Left renal pelvis (tissue), 4 donors: Measurements from ENCODE around the gene DNAJC5. TPM values are rescaled to one million over a fixed set of nuclear protein-coding genes. Genes with fewer than 3 reads are reported as not detected.

ENCODE experiments used
- DNase-seq, 4 donors: peaks; one replicate each; pipeline ENCODE4 v3.0.0-alpha.2; 2013; ENCODE audit warnings: low read depth in 4 of 4, low spot score in 3 of 4
- polyA plus RNA-seq, 4 donors: library from polyadenylated mRNA; unstranded; fragments of 120-200 nt; gene quantifications; one replicate each; pipeline ENCODE4 v1.2.1, GENCODE V29; 2013; ENCODE audit not compliant: insufficient read length in 4 of 4

Gene DNAJC5
- polyA plus RNA-seq, 4 donors, result 23.1 to 32.3 (median 29.0) TPM

DNA sequence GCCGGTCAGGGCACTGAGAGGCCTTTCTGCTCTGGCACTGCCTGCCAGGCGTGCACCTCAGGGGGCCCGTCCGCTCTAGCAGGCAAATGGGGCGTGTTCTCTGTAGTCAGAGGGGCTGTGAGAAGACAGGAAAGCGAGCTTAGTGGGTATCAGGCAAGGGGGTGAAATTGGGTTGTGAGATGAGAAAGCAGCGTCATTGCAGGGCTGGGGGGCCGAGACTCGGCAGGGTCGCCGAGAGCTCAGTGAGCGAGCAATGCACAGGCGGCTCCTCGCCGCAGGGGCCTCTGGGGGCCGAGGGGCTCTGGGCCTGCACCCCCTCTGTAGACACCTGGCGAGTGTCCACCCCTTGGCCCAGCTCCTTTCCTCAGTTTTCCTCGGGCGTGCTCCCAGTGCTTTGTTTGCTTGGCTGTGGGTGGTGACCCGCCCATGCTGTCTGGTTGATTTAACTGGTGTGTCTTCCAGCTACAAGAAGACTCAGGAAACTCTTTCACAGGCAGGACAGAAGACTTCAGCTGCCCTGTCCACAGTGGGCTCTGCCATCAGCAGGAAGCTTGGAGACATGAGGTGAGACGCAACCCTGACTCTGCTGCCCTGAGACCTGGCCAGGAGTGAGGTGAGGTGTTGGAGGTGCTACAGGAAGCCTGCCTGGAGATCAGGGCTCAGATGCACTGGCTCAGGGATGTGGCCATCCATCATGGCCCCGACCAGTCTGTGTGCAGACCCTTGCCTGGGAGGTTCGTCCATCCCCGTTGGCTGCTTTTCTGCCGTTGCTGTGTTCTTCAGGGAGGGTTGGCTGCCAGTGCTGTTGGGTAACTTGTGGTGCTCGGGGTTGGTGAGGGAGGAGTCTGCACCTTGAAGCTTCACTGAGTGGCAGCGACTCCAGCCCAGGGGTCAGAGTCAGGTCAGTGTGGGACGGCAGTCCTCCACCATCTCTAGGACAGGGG, 12.4 kb upstream of the DNAJC5 start:
- no peak for DNase-seq

- DNase-seq, result no peak
Observed at GRCh38 chr20:63883201-63883593, 11.7 kb upstream of the DNAJC5 start.

- DNase-seq, result no peak
Observed at GRCh38 chr20:63884506-63885263, 10.2 kb upstream of the DNAJC5 start.

GRCh38 chr20:63885264-63886053, 9.5 kb upstream of the DNAJC5 start:
- DNase-seq, result no peak

- no peak for DNase-seq
Observed at GRCh38 chr20:63886054-63886419, 8.9 kb upstream of the DNAJC5 start.

DNA sequence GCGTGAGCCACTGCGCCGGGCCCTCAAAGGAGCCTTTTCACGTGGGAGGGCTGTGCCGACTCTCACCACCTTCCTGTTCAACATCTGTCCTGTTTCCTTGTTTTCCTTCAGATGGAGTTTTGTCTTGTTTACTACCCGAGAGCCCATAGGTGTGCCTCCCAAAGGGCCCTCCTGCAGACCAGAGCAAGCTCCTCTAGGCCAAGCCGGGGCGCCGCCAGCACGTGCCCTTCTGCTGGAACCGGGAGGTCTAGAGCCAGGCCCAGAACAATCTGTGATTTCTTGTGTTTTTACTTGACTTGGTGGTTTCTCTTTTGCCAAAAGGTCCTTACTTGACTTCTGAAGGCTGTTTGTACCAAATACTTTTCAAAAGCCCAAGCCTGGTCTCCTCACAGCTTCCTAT, 8.0 kb upstream of the DNAJC5 start:
- no peak for DNase-seq

GRCh38 chr20:63889241-63890200, 5.4 kb upstream of the DNAJC5 start:
- no peak for DNase-seq

DNA sequence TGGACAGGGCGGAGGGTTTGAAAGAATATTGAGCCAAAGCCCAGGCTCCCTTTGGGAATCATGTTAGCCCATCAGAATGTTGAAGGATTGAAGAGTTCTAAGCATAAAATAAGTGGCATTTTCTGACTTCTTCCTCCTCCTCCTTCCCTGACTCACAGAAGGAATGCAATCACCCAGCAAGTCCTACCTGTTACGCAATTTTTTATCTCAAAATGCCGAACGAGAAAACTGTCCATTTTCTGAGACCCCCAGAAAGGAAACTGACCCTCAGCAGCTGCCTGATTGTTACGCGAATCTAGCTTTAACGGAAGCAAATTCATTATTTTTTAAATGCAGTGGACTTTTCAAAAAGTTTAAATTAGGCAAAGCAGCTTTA, 4.7 kb upstream of the DNAJC5 start:
- no peak for DNase-seq

GRCh38 chr20:63890616-63891015, 4.3 kb upstream of the DNAJC5 start:
- no peak for DNase-seq

GRCh38 chr20:63891061-63892002, 3.6 kb upstream of the DNAJC5 start:
- no peak for DNase-seq

DNA sequence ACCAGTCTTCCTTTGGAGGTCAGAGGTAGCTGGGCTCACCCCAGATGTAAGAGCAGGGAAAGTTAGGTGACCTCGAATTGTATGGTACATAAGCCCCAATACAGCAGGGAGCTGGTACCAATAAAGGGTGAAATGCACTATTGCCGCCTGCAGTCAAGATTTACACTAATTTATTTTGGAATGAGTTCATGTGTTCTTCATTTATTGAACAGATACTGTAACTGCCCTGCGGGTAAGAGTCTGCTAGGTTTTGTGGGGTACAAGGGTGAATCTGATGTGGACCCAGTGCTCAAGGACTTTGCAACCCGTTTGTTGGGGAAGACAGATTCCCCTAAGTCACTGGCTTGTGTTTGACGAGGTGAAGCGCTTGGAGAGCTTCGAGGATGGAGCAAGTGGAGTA, 2.5 kb upstream of the DNAJC5 start:
- no peak for DNase-seq

DNA sequence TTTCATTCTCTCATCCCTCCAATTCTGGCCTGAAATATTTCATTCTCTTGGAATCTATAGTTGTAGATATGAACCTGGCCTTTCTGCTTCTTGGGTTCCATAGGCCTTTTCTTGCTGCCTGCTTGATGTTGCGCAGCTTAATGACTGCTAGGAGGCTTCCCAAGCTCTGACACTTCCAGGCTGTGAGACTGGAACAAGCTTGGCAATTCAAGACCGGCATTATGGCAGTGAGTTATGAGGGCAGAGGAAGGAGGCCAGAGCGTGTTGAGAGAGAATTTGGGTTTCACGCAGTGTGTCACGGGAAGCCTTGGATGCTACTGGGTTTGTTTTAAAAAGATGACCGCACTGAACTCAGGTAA, 948 bp upstream of the DNAJC5 start:
- no peak for DNase-seq

DNA sequence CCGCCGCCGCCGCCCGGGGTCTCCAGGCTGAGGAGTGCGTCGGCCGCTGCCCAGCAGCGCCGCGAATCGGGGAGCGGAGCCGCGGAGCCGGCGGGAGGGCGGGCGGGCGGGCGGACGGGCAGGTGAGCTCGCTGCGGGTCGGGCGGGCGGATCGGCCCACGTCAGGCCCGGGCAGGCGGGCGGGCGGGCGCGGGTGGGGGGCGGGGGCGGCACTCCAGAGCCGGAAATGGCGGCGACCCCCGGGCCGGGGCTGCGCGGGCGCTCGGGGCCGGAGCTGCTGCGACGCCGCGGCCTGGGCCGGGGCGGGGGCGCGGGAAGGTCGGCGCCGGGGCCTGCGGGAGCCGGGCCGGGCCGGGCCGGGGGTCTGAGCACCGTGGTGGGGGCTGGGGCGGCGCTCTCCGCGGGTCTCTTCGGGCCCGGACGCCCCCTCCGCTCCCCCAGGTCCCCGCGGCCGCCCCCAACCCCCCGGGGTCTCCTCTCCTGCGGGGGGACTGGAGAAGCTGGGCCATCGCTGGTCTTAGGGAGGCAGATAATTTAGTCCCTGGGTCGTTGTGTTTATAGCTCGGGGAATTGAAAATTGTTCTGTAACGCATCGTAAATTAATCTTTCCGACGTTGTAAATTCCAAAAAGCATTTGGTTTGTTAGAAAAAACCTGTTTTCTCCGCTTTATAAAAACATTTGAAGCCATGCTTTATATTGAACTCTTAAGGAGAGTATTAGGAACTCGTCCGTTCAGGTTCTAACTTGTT, 451 bp downstream of the DNAJC5 start:
- DNase-seq, result no peak

GRCh38 chr20:63895952-63896263, 982 bp downstream of the DNAJC5 start:
- no peak for DNase-seq

- no peak for DNase-seq
Observed at GRCh38 chr20:63896264-63897105, 1.6 kb downstream of the DNAJC5 start.

- DNase-seq, result no peak
Observed at GRCh38 chr20:63897978-63898561, 3.1 kb downstream of the DNAJC5 start.

- no peak for DNase-seq
Observed at GRCh38 chr20:63898882-63899558, 4.1 kb downstream of the DNAJC5 start.
